Measurements from ENCODE around the gene INAFM1.
A peak's percentile ranks its signal among the peaks of the same experiment; 100 is the strongest.

Gene INAFM1

GRCh38 chr19:47274071-47274890, at the start of gene INAFM1:
TSS of gene INAFM1 (plus strand) at chr19:47274885. CDS start at chr19:47274920, 35 bp downstream.
- DNase-seq (ENCODE audit: low spot score) = peak; percentile 98

GRCh38 chr19:47225746-47226425, 48.8 kb upstream of the INAFM1 start:
- DNase-seq (ENCODE audit: low spot score) = peak; percentile 90

DNA sequence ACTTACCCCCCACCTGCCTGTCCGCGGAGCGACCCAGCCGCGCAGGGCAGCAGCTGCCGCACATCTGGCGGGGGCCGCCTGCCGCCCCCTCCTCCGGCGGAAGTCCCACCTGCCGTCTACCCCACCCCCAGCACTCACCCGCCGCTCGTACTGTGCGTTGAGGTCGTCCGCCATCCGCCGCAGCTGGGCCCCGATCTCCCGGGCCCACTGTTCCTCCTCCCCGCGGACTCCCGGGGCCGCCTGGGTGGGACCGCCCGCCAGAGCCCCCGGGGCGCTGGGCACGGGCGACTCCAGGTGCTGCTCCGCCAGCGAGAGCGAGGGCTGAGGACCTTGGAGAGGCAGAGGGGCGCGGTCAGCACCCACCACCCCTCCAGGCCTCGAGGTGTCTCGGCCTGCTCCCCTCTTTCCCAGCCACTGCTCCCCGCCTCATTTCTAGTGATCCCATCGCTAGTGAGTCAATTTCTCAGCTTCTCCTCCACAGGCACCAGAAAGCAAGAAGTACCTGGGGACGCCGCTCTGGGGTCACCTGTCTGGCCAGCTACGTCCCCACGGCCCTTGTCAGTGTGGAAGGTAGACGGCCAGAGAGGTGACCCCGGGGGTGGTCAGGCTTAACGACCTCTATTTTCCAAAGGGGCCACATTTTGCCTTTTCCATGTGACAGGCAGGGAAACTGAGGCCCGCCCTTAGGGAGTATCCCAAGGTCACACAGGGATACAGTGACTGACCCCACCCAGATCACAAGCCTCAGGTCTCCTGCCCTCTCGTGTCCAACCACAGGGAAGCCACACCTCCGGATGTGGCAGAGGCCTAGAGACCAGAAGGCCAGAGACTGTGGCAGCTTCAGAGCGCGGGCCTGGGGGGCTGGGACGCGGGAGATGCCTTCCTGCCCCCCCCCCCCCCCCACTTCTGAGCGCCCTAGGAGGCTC, 48.0 kb upstream of the INAFM1 start:
- DNase-seq (ENCODE audit: low spot score) = peak; percentile 54

DNA sequence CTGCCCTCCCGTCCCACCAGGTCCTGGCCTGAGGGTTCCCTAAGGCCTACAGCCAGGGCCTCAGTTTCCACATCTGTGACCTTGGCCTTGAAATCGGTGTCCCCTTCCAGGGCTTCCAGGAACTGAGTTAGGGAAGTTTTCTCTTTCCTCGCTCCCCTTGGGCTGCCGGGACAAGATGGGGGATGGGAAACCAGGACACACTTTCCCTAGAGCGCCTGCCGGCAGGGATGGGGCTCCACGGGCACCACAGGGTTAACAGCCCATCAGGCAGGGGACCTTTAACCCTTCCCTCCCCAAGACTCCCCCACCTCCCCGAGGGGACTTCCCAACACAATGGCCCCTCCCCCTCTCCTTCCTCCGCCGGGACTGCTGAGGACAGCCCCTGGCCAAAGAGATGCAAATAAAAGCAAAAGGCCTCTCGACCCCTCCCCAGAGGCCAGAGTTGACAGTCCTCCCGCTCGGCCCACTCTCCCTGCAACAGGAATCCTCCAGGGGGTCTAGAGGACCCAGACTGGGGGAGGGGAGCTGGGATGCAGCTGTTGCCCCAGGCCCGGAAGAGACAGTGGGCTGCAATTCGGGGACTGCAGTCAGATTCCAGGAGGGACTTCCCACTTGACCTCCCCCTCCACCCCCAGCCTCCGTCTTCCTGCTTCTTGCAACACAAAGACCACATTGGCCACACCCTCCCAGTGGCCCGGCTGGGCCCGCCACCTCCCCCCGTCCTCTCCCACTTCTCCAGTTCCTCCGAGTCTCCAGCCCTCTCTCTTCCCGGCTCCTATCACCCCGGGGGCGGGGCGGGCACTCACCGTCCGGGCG, 47.1 kb upstream of the INAFM1 start:
- DNase-seq (ENCODE audit: low spot score) = peak; percentile 41

DNA sequence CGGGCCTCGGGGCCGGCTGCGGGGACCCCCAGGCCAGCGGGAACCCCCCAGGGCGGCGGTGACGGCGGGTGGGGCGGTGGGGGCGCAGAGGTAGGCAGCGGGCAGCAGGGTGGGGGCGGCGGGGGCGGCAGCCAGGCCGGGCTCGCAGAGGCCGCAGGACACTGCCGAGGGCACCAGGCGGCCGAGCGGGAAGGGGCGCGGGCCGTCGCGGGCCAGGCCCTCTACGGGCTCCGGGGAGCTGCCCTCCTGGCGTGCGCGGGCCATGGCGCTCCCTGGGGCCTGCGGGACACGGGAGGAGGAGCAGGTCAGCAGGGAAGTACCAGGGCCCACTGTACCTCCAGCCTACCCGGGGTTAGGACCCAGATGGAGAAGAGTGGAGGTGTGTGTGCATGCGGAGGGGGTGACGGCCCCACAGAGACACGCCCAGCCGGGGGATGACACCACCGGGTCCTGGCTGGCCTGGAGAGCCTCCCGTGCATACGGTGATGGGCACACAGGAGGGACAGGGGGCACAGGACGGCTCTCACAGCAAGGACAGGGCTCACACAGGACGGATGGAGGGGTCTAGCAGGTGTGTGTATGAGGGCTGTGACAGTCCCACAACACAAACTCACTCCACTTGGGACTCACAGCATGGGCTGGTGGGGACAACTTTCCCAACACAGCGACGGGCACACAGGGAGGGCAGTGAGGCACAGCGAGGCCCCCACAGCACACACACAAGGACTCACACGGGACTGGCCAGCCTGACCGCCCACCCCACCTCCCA, 46.3 kb upstream of the INAFM1 start:
- DNase-seq (ENCODE audit: low spot score) = peak; percentile 41

GRCh38 chr19:47228937-47229675, 45.6 kb upstream of the INAFM1 start:
- peak; percentile 55 for DNase-seq (ENCODE audit: low spot score)

DNA sequence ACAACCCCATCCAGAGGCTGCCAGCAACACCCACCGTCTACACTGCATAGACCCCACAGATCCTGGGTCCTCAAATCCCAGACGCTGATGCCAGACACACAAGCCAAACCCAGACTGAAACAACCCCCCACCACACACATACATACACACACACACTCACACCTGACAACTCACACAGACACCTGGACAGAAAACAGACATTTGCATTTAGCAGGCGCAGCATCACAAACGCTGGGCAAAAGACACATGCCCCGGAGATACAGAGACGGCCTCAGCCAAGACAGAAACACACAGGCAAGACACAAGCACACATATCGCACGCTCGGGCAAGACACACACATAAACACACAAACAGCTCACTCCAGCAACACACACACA, 45.0 kb upstream of the INAFM1 start:
- peak; percentile 32 for DNase-seq (ENCODE audit: low spot score)

- DNase-seq (ENCODE audit: low spot score) = peak; percentile 80
Observed at GRCh38 chr19:47230054-47230920, 44.4 kb upstream of the INAFM1 start.

- DNase-seq (ENCODE audit: low spot score) = no peak
Observed at GRCh38 chr19:47230921-47231214, 43.8 kb upstream of the INAFM1 start, which contains the start of gene BBC3. TSS of gene BBC3 (minus strand) at chr19:47231199. CDS start at chr19:47228431, 2,768 bp downstream.

DNA sequence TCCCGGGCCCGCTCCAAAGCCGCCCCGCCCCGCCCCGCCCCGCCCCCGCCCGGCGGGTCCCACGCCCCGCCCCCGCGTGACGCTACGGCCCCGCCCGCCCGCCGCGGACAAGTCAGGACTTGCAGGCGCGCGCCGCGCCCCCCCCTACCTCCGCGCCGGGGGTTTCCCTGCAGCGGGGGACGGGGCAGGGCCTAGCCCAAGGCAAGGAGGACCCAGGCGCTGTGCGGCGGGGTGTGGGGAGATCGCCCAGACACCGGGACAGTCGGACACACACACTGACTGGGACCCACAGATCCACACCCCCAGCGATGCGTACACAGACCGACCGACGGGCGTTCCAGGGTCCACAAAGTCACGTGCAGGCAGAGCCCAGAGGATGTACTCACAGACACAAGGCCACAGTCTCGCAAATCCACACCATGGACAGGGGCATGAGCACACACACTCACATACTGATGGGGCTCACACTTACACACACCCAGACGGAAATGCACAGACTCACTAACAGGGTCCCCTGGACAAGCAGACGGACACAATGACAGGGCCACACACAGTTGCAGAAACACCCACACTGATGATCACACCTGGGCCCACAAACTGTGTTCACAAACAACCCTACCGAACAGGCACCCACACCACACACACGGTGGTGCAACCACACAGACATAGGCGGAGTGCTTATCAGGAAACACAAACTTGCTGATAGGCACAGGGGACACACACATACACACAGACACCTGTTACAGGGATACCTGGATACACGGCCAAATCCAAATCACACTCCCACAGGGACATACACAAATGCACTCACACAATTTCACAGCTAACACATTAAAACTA, 43.2 kb upstream of the INAFM1 start:
- DNase-seq (ENCODE audit: low spot score) = peak; percentile 91

DNA sequence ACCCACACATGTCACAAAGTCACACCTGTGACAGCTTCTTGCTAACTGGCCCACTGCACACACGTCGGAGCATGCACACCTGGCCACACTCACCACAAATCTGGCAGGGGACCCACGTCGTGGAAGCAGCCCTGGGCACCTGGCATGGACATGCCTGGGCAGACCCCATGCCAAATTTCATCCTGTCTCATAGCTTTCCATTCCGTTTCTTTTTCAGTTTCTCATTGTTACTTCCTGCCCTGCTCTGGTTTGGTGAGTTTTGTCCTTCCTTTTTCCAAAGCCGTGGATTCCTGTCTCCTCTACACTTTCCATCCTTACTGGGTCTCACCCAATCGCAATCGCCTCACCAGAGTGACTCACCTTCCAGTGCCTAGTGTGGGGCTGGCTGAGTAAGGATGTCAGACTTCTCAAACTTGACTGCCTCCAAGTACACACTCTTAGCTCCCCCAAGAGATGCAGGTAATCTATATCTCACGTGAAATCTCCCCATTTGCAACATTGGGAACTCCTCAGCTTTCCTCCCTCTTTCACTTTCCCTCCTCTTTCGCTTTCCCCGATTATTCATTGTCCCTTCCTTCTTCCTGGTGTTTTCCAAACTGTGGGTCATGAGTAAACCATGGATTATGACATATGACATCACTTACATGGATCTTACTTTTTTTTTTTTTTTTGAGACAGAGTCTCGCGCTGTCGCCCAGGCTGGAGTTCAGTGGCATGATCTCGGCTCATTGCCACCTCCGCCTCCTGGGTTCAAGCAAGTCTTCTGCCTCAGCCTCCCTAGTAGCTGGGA, 42.1 kb upstream of the INAFM1 start:
- peak; percentile 31 for DNase-seq (ENCODE audit: low spot score)

DNA sequence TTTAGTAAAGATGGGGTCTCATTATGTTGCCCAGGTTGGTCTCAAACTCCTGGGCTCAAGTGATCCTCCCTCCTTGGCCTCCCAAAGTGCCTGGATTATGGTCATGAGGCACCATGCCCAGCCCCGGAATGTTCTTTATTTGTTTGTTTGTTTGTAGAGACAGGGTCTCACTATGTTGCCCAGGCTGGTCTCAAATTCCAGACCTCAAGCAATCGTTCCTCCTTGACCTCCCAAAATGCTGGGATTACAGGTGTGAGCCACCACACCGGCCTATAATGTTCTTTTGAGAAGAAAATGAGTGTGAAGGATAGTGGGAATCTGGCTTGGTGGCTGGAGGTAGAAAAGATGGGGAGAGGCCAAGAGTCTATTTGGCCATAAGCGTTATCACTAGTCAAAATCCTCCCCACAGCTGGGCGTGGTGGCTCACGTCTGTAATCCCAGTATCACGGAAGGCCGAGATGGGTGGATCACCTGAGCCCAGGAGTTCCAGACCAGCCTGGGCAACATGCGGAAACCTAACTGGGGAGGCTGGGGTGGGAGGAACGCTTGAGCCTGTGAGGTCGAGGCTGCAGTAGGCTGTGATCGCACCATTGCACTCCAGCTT, 38.5 kb upstream of the INAFM1 start:
- DNase-seq (ENCODE audit: low spot score) = no peak

- DNase-seq (ENCODE audit: low spot score) = peak; percentile 31
Observed at GRCh38 chr19:47239152-47239551, 35.5 kb upstream of the INAFM1 start.

DNA sequence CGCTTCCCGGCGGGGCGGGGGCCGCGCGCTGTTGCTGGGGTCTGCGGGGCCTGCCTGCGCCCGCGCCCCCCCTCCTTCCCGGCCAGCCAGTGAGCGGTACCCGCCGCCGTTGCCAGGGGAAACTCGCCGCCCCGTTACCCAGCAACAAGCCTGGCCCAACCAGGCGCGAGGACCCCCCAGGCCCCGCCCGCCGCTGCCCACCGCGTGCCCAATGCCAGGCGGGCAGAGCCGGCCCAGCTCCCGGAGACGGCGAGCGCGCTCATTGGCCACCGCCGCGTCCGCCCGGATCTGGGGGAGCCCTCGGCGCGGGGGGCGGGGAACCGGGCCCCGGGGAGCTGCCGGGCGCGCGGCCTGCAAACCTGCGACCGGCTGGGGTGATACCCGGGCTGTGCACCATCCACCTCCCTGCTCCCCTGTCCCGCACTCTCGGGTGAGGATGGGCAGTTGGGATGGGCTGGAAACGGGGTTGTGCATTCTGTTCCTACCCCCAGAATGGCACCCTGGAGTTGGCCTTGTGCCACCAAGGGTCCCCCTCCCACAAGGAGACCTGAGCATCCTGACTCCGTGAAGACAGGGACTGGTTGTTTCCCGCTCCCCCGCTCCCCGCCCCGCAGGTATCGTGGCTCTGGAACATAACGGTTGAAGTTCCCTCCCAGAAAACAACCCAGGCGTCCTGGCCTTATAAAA, 34.9 kb upstream of the INAFM1 start:
- DNase-seq (ENCODE audit: low spot score) = peak; percentile 71

- DNase-seq (ENCODE audit: low spot score) = no peak
Observed at GRCh38 chr19:47240556-47240955, 34.1 kb upstream of the INAFM1 start.
